Karpas-422 (cell line): Measurements from ENCODE around the gene FAM114A2. TPM values are rescaled to one million over a fixed set of nuclear protein-coding genes. Genes with fewer than 3 reads are reported as not detected.

ENCODE experiments used
- DNase-seq: peaks from one replicate; pipeline ENCODE4 v3.0.0-alpha.2; 2015
- H2AFZ ChIP-seq: fragments of 200-600 bp; sonication (generic); 2 replicates; pipeline ENCODE4 v1.6.1; 2014; ENCODE audit warnings: antibody characterized with exemption, low read length, mixed read lengths
- H3K27ac ChIP-seq: fragments of 200-600 bp; sonication (generic); 2 replicates; pipeline ENCODE4 v1.5.1; 2014; ENCODE audit warnings: mild to moderate bottlenecking, low read length, moderate library complexity
- H3K27me3 ChIP-seq: fragments of 200-600 bp; sonication (generic); 2 replicates; pipeline ENCODE4 v1.6.1; 2014; ENCODE audit warnings: low read length, mixed read lengths
- H3K36me3 ChIP-seq: fragments of 200-600 bp; sonication (generic); 2 replicates; pipeline ENCODE4 v1.6.1; 2014; ENCODE audit warnings: low read length, mixed read lengths; ENCODE audit not compliant: insufficient read depth
- H3K4me1 ChIP-seq: fragments of 200-600 bp; sonication (generic); 2 replicates; pipeline ENCODE4 v1.6.1; 2014; ENCODE audit warnings: mild to moderate bottlenecking, low read length, mixed read lengths
- H3K4me2 ChIP-seq: fragments of 200-600 bp; sonication (generic); 2 replicates; pipeline ENCODE4 v1.6.1; 2014; ENCODE audit warnings: low read length, low read depth, mild to moderate bottlenecking; ENCODE audit not compliant: poor library complexity, severe bottlenecking
- H3K4me3 ChIP-seq: fragments of 200-600 bp; sonication (generic); 2 replicates; pipeline ENCODE4 v1.5.1; 2014; ENCODE audit warnings: mild to moderate bottlenecking, antibody characterized with exemption, low read length, mixed read lengths
- H3K79me2 ChIP-seq: fragments of 200-600 bp; sonication (generic); 2 replicates; pipeline ENCODE4 v1.6.1; 2014; ENCODE audit warnings: mild to moderate bottlenecking, low read length, mixed read lengths
- H3K9ac ChIP-seq: fragments of 200-600 bp; sonication (generic); 2 replicates; pipeline ENCODE4 v1.6.0; 2014; ENCODE audit warnings: low read length
- H3K9me2 ChIP-seq: fragments of 200-600 bp; sonication (generic), shearing (Covaris generic); replicated peaks from 2 replicates; pipeline ENCODE4 v1.6.0; 2014; ENCODE audit warnings: mild to moderate bottlenecking, low read length, moderate library complexity; ENCODE audit not compliant: insufficient read depth
- H3K9me3 ChIP-seq: fragments of 300-700, 200-600 bp; sonication (generic); 2 replicates; pipeline ENCODE4 v1.6.1; 2014; ENCODE audit warnings: low read length, mixed read lengths
- H4K20me1 ChIP-seq: fragments of 200-600 bp; sonication (generic); 2 replicates; pipeline ENCODE4 v1.6.1; 2014; ENCODE audit warnings: mild to moderate bottlenecking, antibody characterized with exemption, low read length, low read depth; ENCODE audit not compliant: insufficient read depth
- total RNA-seq: library from RNA; depleted of rRNA; stranded (reverse); fragments of >200 nt; shearing (Covaris generic); gene quantifications from 2 replicates; pipeline ENCODE4 v1.2.3, GENCODE V29; 2014; ENCODE audit warnings: low replicate concordance; rRNA removed

Gene FAM114A2
- total RNA-seq, 1 experiment from 2014 or later: 22.7 TPM

- H3K27me3 ChIP-seq: peaks cover 3% of the 10 kb centered on the region; the same call in 1 of the 2 replicates
- H3K4me2 ChIP-seq: no peak overlapping the region
- no peaks in the 10 kb centered on the region for H3K79me2 ChIP-seq
- DNase-seq: no peak
- H3K4me3 ChIP-seq: no peak overlapping the region
- H3K9ac ChIP-seq: no peak overlapping the region
- H3K9me2 ChIP-seq: no peaks in the 10 kb centered on the region; the same call in 1 of the 2 replicates
- no peaks in the 10 kb centered on the region for H3K4me1 ChIP-seq
- peaks cover 5% of the 10 kb centered on the region; the same call in 1 of the 2 replicates for H3K9me3 ChIP-seq
- H2AFZ ChIP-seq: no peak overlapping the region
- H3K27ac ChIP-seq: no peak overlapping the region
- no peaks in the 10 kb centered on the region for H3K36me3 ChIP-seq
- no peaks in the 10 kb centered on the region for H4K20me1 ChIP-seq
Observed at GRCh38 chr5:153941265-153941664, 97.4 kb downstream of the FAM114A2 start.

Other genes starting within 250 kb of the FAM114A2 start
- 11.1 and 30.4 TPM in 2 replicates for gene MFAP3, start 57 bp upstream of the FAM114A2 start, total RNA-seq
- gene GALNT10, start 151.8 kb upstream of the FAM114A2 start, total RNA-seq: 2.3 and 3.6 TPM in 2 replicates